Panc1 (cell line): ENCODE results near the gene ALDH1A3. TPM values are rescaled to one million over a fixed set of nuclear protein-coding genes. Genes with fewer than 3 reads are reported as not detected.

ENCODE experiments used
- ATAC-seq: fragments of 200-7000 bp; cut with Tn5 transposase; 2 replicates; pipeline ENCODE4 v1.9.1; 2020; ENCODE audit warnings: mild to moderate bottlenecking, moderate library complexity
- BruUV-seq: library from RNA; stranded (reverse); fragments of 400-500 nt; replicated peaks from 2 replicates; lab custom pipeline; 2021; lab: Mats Ljungman, UMichigan
- CTCF ChIA-PET: fragments of 300-600 bp; sonication (Branson Sonifier 250); formaldehyde crosslinking; loops from one replicate; lab custom pipeline; 2022; ENCODE audit warnings: antibody characterized with exemption; lab: Charles Lee
- POLR2A ChIA-PET: fragments of 300-600 bp; sonication (Branson Sonifier 250); formaldehyde crosslinking; loops from one replicate; lab custom pipeline; 2022; ENCODE audit warnings: antibody characterized with exemption; lab: Charles Lee
- DNase-seq: peaks from one replicate; pipeline ENCODE4 v3.0.0-alpha.2; 2010; ENCODE audit warnings: low read depth, low spot score
- H3K27ac ChIP-seq: 2 replicates; pipeline ENCODE4 v1.5.1; 2011; ENCODE audit warnings: mild to moderate bottlenecking, low read length, inconsistent platforms
- H3K27me3 ChIP-seq: fragments of 200-500 bp; sonication (Bioruptor generic); 2 replicates; pipeline ENCODE4 v1.6.0; 2014; ENCODE audit warnings: low read length, inconsistent platforms; ENCODE audit not compliant: control insufficient read depth, insufficient read depth
- H3K36me3 ChIP-seq: fragments of 200-500 bp; sonication (Bioruptor generic); 2 replicates; pipeline ENCODE4 v1.5.1; 2014; ENCODE audit warnings: inconsistent platforms, mild to moderate bottlenecking, low read length, moderate library complexity; ENCODE audit not compliant: control insufficient read depth, insufficient read depth
- H3K4me1 ChIP-seq: 2 replicates; pipeline ENCODE4 v1.5.1; 2011; ENCODE audit warnings: inconsistent platforms, mild to moderate bottlenecking, low read length, moderate library complexity; ENCODE audit not compliant: control insufficient read depth, insufficient read depth
- H3K4me3 ChIP-seq, 2 experiments: 2 replicates each; pipeline ENCODE4 v1.5.1; 2011 to 2012; ENCODE audit warnings: low read depth in 2 of 2, low read length in 2 of 2, mild to moderate bottlenecking in 2 of 2, inconsistent platforms in 1 of 2, moderate library complexity in 1 of 2
- H3K9me3 ChIP-seq: fragments of 200-500 bp; sonication (Bioruptor generic); 2 replicates; pipeline ENCODE4 v1.5.1; 2014; ENCODE audit warnings: low read depth, mild to moderate bottlenecking, inconsistent platforms, low read length, moderate library complexity; ENCODE audit not compliant: control insufficient read depth, insufficient read depth
- POLR2AphosphoS5 ChIP-seq: IDR thresholded peaks from 2 replicates; pipeline ENCODE4 v1.6.1; 2012; ENCODE audit warnings: mild to moderate bottlenecking, low read depth, low read length, moderate library complexity
- SIN3A ChIP-seq: IDR thresholded peaks from 2 replicates; pipeline ENCODE4 v1.6.1; 2012; ENCODE audit warnings: low read depth, mild to moderate bottlenecking, low read length, moderate library complexity, borderline replicate concordance; ENCODE audit not compliant: insufficient read depth
- TCF7L2 ChIP-seq: IDR thresholded peaks from 2 replicates; pipeline ENCODE4 v1.6.1; 2011; ENCODE audit warnings: mild to moderate bottlenecking, low read depth, low read length, inconsistent platforms
- in situ Hi-C: cut with HindIII; loops from 2 replicates; pipeline ENCODE4 v1.10.0; 2016; ENCODE audit warnings: low sequenced_read_pairs, low pct_unique_long_range_greater_than_20kb
- intact Hi-C: fragments of 100-400 bp; cut with micrococcal nuclease; formaldehyde crosslinking; loops from one replicate; pipeline ENCODE4 v1.10.0; 2022; ENCODE audit not compliant: unreplicated experiment
- total RNA-seq: library from RNA; stranded (reverse); gene quantifications from one replicate; pipeline ENCODE4 v1.2.1, GENCODE V29; 2021; ENCODE audit not compliant: unreplicated experiment
- TF ChIP-seq, protein P1 (sequence below), 2 experiments: IDR thresholded peaks; 2 replicates each; pipeline ENCODE4 v1.6.1; 2011 to 2012; ENCODE audit warnings: low read depth in 2 of 2, control low read depth in 1 of 2, low read length in 1 of 2, mild to moderate bottlenecking in 1 of 2, moderate library complexity in 1 of 2; ENCODE audit not compliant: insufficient read depth in 1 of 2
- TF ChIP-seq, protein P2 (sequence below): fragments of 450-650 bp; IDR thresholded peaks from 2 replicates; pipeline ENCODE4 v1.5.1; 2017; ENCODE audit warnings: mild to moderate bottlenecking

The ALDH1A3 gene
- total RNA-seq, 1 experiment from 2014 or later, result 143 TPM

DNA sequence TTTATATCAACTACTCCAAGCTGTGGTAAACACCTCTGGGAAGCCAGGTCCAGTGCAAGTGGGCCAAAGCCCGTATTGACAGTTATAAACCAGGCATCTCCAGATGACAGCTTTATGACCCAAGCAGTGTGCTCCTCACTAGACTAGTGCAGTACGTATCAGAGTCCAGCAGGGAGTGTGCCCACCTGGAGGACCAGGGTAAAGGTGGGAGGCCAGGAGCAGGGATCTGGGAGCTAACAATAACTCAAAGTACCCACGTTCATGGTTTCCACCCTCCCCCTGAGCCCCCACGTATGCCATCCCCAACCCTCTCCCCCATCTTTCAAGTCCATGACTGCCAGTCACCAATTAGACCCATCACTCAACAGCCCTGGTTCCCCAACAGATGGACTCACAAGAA, 27.0 kb upstream of the ALDH1A3 start:
- intact Hi-C loops (no loop called here), in situ Hi-C loops (no loop called here)
- BruUV-seq, result no TSS peak
- no peaks in the 10 kb centered on the region for H3K9me3 ChIP-seq
- DNase-seq, result no peak
- H3K36me3 ChIP-seq, result no peaks in the 10 kb centered on the region
- no peak overlapping the region for H3K4me3 ChIP-seq
- no peaks in the 10 kb centered on the region for H3K27me3 ChIP-seq
- ATAC-seq, result no peak
- CTCF ChIA-PET, result no interaction called here
- no peak overlapping the region for H3K27ac ChIP-seq
- H3K4me1 ChIP-seq, result peaks cover 5% of the 10 kb centered on the region; the same call in 1 of the 2 replicates
- POLR2A ChIA-PET, result interaction anchor here (0.7 kb wide), 1 partner anchor 119 kb away, joined by 3 read pairs; no protein-coding TSS in a partner anchor
- TF ChIP-seq SIN3A, result no peak
- TF ChIP-seq, protein P1, sequence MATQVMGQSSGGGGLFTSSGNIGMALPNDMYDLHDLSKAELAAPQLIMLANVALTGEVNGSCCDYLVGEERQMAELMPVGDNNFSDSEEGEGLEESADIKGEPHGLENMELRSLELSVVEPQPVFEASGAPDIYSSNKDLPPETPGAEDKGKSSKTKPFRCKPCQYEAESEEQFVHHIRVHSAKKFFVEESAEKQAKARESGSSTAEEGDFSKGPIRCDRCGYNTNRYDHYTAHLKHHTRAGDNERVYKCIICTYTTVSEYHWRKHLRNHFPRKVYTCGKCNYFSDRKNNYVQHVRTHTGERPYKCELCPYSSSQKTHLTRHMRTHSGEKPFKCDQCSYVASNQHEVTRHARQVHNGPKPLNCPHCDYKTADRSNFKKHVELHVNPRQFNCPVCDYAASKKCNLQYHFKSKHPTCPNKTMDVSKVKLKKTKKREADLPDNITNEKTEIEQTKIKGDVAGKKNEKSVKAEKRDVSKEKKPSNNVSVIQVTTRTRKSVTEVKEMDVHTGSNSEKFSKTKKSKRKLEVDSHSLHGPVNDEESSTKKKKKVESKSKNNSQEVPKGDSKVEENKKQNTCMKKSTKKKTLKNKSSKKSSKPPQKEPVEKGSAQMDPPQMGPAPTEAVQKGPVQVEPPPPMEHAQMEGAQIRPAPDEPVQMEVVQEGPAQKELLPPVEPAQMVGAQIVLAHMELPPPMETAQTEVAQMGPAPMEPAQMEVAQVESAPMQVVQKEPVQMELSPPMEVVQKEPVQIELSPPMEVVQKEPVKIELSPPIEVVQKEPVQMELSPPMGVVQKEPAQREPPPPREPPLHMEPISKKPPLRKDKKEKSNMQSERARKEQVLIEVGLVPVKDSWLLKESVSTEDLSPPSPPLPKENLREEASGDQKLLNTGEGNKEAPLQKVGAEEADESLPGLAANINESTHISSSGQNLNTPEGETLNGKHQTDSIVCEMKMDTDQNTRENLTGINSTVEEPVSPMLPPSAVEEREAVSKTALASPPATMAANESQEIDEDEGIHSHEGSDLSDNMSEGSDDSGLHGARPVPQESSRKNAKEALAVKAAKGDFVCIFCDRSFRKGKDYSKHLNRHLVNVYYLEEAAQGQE (IDR thresholded peaks at IDR 0.05; ENCODE audit: insufficient read depth in 1 of 2, low read depth in 2 of 2, low read length in 1 of 2), result no peak
- TF ChIP-seq POLR2AphosphoS5, result no peak

DNA sequence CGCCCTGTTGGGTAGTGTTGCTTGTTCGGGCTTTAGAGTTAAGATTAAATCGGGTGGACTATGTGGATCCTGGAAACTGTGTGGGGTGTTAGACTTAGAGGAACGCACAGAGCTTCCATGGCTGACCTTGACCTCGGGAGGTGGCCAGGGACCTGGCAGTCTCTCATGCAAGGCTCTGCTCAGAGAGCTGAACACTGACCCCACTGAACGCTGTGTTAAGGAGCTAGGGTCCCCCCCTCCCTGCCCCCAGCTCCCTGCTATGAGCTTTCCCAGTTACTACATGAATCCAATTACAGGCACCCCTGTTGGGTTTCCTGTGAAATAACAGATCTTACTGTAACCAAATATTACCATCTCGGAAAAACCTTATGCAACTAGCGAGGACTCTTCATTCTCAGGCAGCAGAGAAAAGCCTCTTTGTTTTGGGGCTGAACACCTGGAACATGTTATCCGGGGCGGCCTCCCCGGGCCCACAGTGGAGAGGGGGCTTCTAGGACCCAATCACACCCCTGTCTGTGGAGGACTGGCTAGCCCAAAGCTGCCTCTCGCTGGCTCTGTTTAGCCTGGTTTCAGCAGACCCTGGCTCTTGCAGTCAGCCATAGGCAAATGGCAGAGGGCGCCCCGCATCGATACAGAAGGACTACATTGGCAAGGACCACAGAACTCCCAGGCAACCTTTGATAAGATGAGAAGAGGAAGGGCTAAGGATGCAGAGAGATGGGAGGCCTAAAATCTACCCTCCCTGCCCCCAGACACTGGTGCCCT, 25.8 kb upstream of the ALDH1A3 start:
- Histone ChIP-seq H3K36me3 (no peaks in the 10 kb centered on the region), H3K4me1 (peaks cover 5% of the 10 kb centered on the region; the same call in 1 of the 2 replicates), H3K27me3 (no peaks in the 10 kb centered on the region), H3K9me3 (no peaks in the 10 kb centered on the region), H3K27ac (no peak overlapping the region), H3K4me3 (no peak overlapping the region)
- DNase-seq (no peak), ATAC-seq (no peak)
- ChIA-PET CTCF (no interaction called here), POLR2A (no interaction called here)
- TF ChIP-seq POLR2AphosphoS5 (no peak), TCF7L2 (no peak), SIN3A (no peak)
- TF ChIP-seq, protein P1 (IDR thresholded peaks at IDR 0.05; ENCODE audit: insufficient read depth in 1 of 2, low read depth in 2 of 2, low read length in 1 of 2), result no peak
- TF ChIP-seq, protein P2, sequence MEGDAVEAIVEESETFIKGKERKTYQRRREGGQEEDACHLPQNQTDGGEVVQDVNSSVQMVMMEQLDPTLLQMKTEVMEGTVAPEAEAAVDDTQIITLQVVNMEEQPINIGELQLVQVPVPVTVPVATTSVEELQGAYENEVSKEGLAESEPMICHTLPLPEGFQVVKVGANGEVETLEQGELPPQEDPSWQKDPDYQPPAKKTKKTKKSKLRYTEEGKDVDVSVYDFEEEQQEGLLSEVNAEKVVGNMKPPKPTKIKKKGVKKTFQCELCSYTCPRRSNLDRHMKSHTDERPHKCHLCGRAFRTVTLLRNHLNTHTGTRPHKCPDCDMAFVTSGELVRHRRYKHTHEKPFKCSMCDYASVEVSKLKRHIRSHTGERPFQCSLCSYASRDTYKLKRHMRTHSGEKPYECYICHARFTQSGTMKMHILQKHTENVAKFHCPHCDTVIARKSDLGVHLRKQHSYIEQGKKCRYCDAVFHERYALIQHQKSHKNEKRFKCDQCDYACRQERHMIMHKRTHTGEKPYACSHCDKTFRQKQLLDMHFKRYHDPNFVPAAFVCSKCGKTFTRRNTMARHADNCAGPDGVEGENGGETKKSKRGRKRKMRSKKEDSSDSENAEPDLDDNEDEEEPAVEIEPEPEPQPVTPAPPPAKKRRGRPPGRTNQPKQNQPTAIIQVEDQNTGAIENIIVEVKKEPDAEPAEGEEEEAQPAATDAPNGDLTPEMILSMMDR, result no peak
- BruUV-seq, result no TSS peak
- in situ Hi-C loops, result no loop called here
- intact Hi-C loops, result no loop called here
